Endodermal cell (in vitro differentiated cells): ENCODE data around the gene ZBTB17. TPM values are rescaled to one million over a fixed set of nuclear protein-coding genes. Genes with fewer than 3 reads are reported as not detected.
"Not testable (repeated sequence)": the region's sequence is repeated elsewhere in the genome, so short reads cannot be mapped to it uniquely, and the experiment has no call there.

ENCODE experiments used
- DNase-seq: peaks from one replicate; pipeline ENCODE4 v3.0.0-alpha.2; 2017
- H3K27ac ChIP-seq: 2 replicates; pipeline ENCODE4 v1.5.1; 2013; ENCODE audit warnings: mild to moderate bottlenecking, low read depth, low read length, moderate library complexity
- H3K27me3 ChIP-seq: 2 replicates; pipeline ENCODE4 v1.6.1; 2013; ENCODE audit warnings: mild to moderate bottlenecking, low read length, moderate library complexity; ENCODE audit not compliant: insufficient read depth, control insufficient read depth, poor library complexity, severe bottlenecking
- H3K36me3 ChIP-seq: 2 replicates; pipeline ENCODE4 v1.7.0; 2013; ENCODE audit warnings: mild to moderate bottlenecking, low read length, moderate library complexity; ENCODE audit not compliant: control insufficient read depth, insufficient read depth
- H3K4me1 ChIP-seq: one replicate; pipeline ENCODE4 v1.7.0; 2013; ENCODE audit warnings: low read length; ENCODE audit not compliant: control insufficient read depth, insufficient read depth
- H3K4me3 ChIP-seq: 2 replicates; pipeline ENCODE4 v1.5.1; 2013; ENCODE audit warnings: mild to moderate bottlenecking, low read length, moderate library complexity
- H3K9ac ChIP-seq: 2 replicates; pipeline ENCODE4 v1.6.1; 2013; ENCODE audit warnings: mild to moderate bottlenecking, low read length, moderate library complexity; ENCODE audit not compliant: poor library complexity, severe bottlenecking; ENCODE audit errors: extremely low read depth
- H3K9me3 ChIP-seq: 2 replicates; pipeline ENCODE4 v1.6.1; 2013; ENCODE audit warnings: mild to moderate bottlenecking, low read length, moderate library complexity; ENCODE audit not compliant: control insufficient read depth
- H3K27ac Mint-ChIP-seq: 2 replicates; pipeline ENCODE4 v1.8.0; 2020; ENCODE audit warnings: mixed read lengths
- H3K27me3 Mint-ChIP-seq: 2 replicates; pipeline ENCODE4 v1.8.0; 2021; ENCODE audit warnings: mild to moderate bottlenecking, mixed read lengths; ENCODE audit not compliant: insufficient read depth
- H3K36me3 Mint-ChIP-seq: 2 replicates; pipeline ENCODE4 v1.8.0; 2020; ENCODE audit warnings: low read depth, mixed read lengths
- H3K4me1 Mint-ChIP-seq: 2 replicates; pipeline ENCODE4 v1.8.0; 2020; ENCODE audit warnings: mixed read lengths
- H3K4me3 Mint-ChIP-seq: 2 replicates; pipeline ENCODE4 v1.8.0; 2020; ENCODE audit warnings: mild to moderate bottlenecking, moderate library complexity, mixed read lengths
- H3K9me3 Mint-ChIP-seq: 2 replicates; pipeline ENCODE4 v1.8.0; 2020; ENCODE audit warnings: mild to moderate bottlenecking, mixed read lengths
- WGBS, 2 experiments: methylation state at CpG; one replicate each; pipeline versions ENCODE4 v1.1.5 to v1.1.7; 2013; ENCODE audit warnings: missing lambda C conversion rate in 2 of 2, mixed read lengths in 1 of 2; ENCODE audit not compliant: insufficient coverage in 1 of 2, insufficient read length in 1 of 2; 5-methylcytosine and 5-hydroxymethylcytosine counted together
- total RNA-seq, 2 donors: library from RNA; stranded (reverse); fragmentation: NEBNext Ultra II Directional in 1 of 2; extraction: Animal tissue kit (Norgen Biotek cat#: 25700) in 1 of 2; gene quantifications; 2 replicates in 1 of 2; 3 replicates in 1 of 2; pipeline ENCODE4 v1.2.1, GENCODE V29; 2021
- TF ChIP-seq, protein P1 (sequence below): fragments of 200-600 bp; sonication (generic); conservative IDR thresholded peaks from 2 replicates; pipeline ENCODE4 v1.5.0; 2021; ENCODE audit warnings: antibody characterized with exemption, mild to moderate bottlenecking

ZBTB17 gene
- total RNA-seq, 2 donors from 2014 or later = 28.0 to 31.7 TPM

DNA sequence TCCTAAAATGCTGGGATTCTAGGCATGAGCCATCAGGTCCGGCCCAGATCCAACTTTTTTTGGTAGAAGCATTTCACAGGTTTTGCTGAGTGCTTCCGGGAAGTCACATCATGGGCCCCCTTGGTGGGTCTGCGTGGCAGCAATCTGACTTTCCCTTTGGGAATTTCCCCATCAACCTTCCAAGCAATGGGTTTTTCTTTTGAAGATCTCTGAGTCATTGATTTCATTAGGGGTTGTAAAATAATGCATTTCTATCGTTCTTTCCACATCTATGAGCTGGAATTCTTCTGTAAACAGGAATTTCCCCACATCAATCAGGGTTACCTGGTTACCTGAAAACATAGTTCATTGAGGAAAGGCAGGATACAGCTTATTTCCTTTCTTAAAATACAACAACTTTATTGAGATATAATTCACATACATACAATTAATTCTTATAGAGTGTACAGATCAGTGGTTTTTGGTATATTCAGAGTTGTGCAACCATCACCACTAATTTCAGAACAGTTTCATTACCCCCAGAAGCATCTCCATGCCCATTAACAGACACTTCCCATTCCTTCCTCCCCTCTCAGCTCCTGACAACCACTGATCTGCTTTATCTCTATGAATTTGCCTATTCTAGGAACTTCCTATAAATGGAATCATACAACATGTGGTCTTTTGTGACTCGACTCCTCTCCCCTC is 9.9 kb upstream of the ZBTB17 start:
- no peak overlapping the region for H3K27ac Mint-ChIP-seq
- Histone ChIP-seq H3K36me3 (no peaks in the 10 kb centered on the region), H3K27ac (no peak overlapping the region), H3K27me3 (peaks cover 6% of the 10 kb centered on the region), H3K4me1 (no peaks in the 10 kb centered on the region), H3K9me3 (no peaks in the 10 kb centered on the region), H3K9ac (no peak overlapping the region), H3K4me3 (no peak overlapping the region)
- DNase-seq = no peak
- 77 to 83% methylated on average over 3 to 5 of the region's 5 CpGs for WGBS, 2 experiments
- H3K4me3 Mint-ChIP-seq = no peak overlapping the region
- H3K4me1 Mint-ChIP-seq = no peaks in the 10 kb centered on the region
- H3K9me3 Mint-ChIP-seq = no peaks in the 10 kb centered on the region
- no peaks in the 10 kb centered on the region for H3K36me3 Mint-ChIP-seq
- peaks cover 22% of the 10 kb centered on the region for H3K27me3 Mint-ChIP-seq
- TF ChIP-seq, protein P1, sequence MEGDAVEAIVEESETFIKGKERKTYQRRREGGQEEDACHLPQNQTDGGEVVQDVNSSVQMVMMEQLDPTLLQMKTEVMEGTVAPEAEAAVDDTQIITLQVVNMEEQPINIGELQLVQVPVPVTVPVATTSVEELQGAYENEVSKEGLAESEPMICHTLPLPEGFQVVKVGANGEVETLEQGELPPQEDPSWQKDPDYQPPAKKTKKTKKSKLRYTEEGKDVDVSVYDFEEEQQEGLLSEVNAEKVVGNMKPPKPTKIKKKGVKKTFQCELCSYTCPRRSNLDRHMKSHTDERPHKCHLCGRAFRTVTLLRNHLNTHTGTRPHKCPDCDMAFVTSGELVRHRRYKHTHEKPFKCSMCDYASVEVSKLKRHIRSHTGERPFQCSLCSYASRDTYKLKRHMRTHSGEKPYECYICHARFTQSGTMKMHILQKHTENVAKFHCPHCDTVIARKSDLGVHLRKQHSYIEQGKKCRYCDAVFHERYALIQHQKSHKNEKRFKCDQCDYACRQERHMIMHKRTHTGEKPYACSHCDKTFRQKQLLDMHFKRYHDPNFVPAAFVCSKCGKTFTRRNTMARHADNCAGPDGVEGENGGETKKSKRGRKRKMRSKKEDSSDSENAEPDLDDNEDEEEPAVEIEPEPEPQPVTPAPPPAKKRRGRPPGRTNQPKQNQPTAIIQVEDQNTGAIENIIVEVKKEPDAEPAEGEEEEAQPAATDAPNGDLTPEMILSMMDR = no peak

DNA sequence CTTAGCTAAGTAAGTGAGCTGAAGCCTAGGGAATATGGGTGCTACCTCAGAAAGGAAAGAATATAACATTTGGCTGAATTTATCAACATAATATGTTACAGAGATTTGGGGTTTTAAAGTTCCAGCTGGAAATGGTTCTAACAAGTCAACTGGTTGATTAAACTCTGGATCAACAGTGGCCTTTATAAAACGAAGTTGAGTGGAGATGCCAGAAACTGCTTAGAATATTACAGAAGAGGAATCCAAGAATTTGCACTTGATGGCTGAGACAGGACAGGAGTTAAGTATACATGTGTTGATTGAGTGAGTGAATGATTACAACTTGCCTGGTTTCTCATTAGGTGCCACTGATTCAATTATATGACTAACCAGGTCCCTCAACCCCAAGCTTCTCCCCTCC is 7.4 kb upstream of the ZBTB17 start:
- no peaks in the 10 kb centered on the region for H3K36me3 Mint-ChIP-seq

DNA sequence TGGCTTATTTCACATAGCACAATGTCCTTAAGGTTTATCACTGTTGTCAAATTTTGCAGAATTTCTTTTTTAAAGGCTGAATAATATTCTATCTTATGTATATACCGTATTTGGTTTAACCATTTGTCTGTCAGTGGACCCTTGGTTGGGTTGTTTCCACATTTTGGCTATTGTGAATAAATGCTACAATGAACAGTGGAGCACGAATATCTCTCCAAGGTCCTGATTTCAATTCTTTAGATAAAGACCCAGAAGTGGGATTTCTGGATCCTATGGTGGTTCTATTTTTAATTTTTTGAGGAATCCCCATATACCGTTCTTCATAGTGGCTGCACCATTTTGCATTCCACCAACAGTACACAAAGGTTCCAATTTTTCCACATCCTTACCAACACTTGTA is 5.8 kb upstream of the ZBTB17 start:
- TF ChIP-seq, protein P1 = no peak
- Mint-ChIP-seq H3K9me3 (peaks cover 1% of the 10 kb centered on the region), H3K36me3 (no peaks in the 10 kb centered on the region), H3K4me3 (no peak overlapping the region), H3K27ac (no peak overlapping the region), H3K4me1 (no peaks in the 10 kb centered on the region), H3K27me3 (peaks cover 25% of the 10 kb centered on the region)
- H3K27me3 ChIP-seq = peaks cover 6% of the 10 kb centered on the region
- no peak overlapping the region for H3K4me3 ChIP-seq
- DNase-seq = no peak
- H3K4me1 ChIP-seq = no peaks in the 10 kb centered on the region
- no peaks in the 10 kb centered on the region for H3K36me3 ChIP-seq
- no peak overlapping the region for H3K9ac ChIP-seq
- no peak overlapping the region for H3K27ac ChIP-seq
- peaks cover 1% of the 10 kb centered on the region for H3K9me3 ChIP-seq
- 77 to 86% methylated on average over 2 to 3 of the region's 3 CpGs for WGBS, 2 experiments

More for the DNA sequence above, 7.4 kb upstream of the ZBTB17 start:
- WGBS, 2 experiments = 43 to 59% methylated on average over 1 of the region's 1 CpG
- H3K9me3 Mint-ChIP-seq = no peaks in the 10 kb centered on the region
- Histone ChIP-seq H3K9ac (no peak overlapping the region), H3K27ac (no peak overlapping the region), H3K36me3 (no peaks in the 10 kb centered on the region), H3K27me3 (peaks cover 6% of the 10 kb centered on the region), H3K4me3 (no peak overlapping the region), H3K4me1 (no peaks in the 10 kb centered on the region), H3K9me3 (no peaks in the 10 kb centered on the region)
- peaks cover 27% of the 10 kb centered on the region for H3K27me3 Mint-ChIP-seq
- H3K4me3 Mint-ChIP-seq = no peak overlapping the region
- no peak overlapping the region for H3K27ac Mint-ChIP-seq
- no peaks in the 10 kb centered on the region for H3K4me1 Mint-ChIP-seq
- TF ChIP-seq, protein P1 = no peak
- DNase-seq = no peak

DNA sequence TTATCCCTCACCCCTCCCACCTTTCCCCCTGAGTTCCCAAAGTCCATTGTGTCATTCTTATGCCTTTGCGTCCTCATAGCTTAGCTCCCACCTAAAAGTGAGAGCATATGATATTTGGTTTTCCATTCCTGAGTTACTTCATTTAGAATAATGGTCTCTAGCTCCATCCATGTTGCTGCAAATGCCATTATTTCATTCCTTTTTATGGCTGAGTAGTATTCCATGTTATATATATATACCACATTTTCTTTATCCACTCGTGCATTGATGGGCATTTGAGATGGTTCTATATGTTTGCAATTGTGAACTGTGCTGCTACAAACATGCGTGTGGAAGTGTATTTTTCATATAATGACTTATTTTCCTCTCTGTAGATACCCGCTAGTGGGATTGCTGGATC is 2.0 kb upstream of the ZBTB17 start:
- not testable (repeated sequence) for H3K36me3 ChIP-seq, H3K9ac ChIP-seq, DNase-seq, H3K4me3 Mint-ChIP-seq, H3K4me3 ChIP-seq, H3K9me3 Mint-ChIP-seq, H3K27ac Mint-ChIP-seq, H3K4me1 Mint-ChIP-seq, H3K27me3 ChIP-seq, H3K36me3 Mint-ChIP-seq, H3K27ac ChIP-seq, H3K9me3 ChIP-seq, H3K4me1 ChIP-seq
- 86 to 93% methylated on average over 3 of the region's 4 CpGs for WGBS, 2 experiments
- H3K27me3 Mint-ChIP-seq = peaks cover 11% of the 10 kb centered on the region
